ENCODE data around the gene TNFRSF13B.
"Not testable (repeated sequence)": the region's sequence is repeated elsewhere in the genome, so short reads cannot be mapped to it uniquely, and the experiment has no call there.

- TF ChIP-seq CTCF (IDR thresholded peaks at IDR 0.05); TAF1 (IDR thresholded peaks at IDR 0.05; ENCODE audit: borderline replicate concordance, low read depth, low read length); GABPA (IDR thresholded peaks at IDR 0.05; ENCODE audit: low read depth); NFIC (IDR thresholded peaks at IDR 0.05; ENCODE audit: borderline replicate concordance); EP300 (IDR thresholded peaks at IDR 0.05; ENCODE audit: borderline replicate concordance in 1 of 2, low read depth in 1 of 2, low read length in 1 of 2); RAD21 (IDR thresholded peaks at IDR 0.05; ENCODE audit: low read length); MXI1 (IDR thresholded peaks at IDR 0.05; ENCODE audit: low read depth, low read length); GATA2 (CRISPR knock-in tag; IDR thresholded peaks at IDR 0.05); IRF3 (IDR thresholded peaks at IDR 0.05; ENCODE audit: low read depth, low read length); EZH2phosphoT487 (IDR thresholded peaks at IDR 0.05; ENCODE audit: borderline replicate concordance, low read depth): not testable (repeated sequence)
Measured at GRCh38 chr17:16973043-16973442, 1.1 kb upstream of the TNFRSF13B start.
